HG03196 (cell line): Measurements from ENCODE around the gene HYAL3.
A peak's percentile ranks its signal among the peaks of the same experiment; 100 is the strongest.
"Not testable (repeated sequence)": the region's sequence is repeated elsewhere in the genome, so short reads cannot be mapped to it uniquely, and the experiment has no call there.

Experiments used
- ATAC-seq: cut with Tn5 transposase; IDR thresholded peaks from one replicate; pipeline ENCODE4 v1.9.1; 2021; ENCODE audit not compliant: unreplicated experiment

The HYAL3 gene

GRCh38 chr3:50271314-50271936 lies 27.8 kb downstream of the HYAL3 start:
- no peak for ATAC-seq

DNA sequence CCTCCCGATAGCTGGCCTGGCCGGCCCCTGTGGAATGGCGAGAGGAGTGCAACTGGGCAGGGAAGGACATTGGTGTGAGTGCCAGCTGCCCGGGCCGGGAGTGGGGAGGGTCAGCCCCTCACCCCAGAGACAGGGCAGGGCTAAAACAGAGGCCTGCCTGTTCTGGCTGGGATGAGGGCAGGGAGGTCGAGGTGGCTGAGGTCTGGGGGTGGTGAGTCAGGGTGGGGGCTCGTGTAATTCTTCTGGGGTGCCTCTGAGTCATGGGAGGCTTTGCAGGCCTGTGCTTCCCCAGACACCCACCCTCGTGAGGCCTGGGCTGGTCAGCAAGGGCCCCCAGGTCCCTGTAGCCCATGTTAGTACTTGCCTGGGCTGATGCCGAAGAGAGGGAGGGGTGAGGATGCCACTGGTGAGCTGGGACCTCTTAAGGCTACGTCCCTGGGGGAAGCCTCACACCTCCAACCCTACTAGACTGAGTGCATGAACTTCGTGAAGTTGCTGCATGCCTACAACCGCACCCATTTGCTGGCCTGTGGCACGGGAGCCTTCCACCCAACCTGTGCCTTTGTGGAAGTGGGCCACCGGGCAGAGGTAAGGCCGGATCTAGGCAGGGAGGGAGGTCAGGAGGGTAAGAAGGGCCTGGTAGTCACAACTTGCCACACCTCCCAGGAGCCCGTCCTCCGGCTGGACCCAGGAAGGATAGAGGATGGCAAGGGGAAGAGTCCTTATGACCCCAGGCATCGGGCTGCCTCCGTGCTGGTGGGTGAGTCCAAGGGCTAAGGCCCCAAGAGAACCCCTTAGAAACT lies 28.6 kb downstream of the HYAL3 start:
- ATAC-seq, result no peak

- no peak for ATAC-seq
Measured at GRCh38 chr3:50269977-50270413, 29.2 kb downstream of the HYAL3 start.

DNA sequence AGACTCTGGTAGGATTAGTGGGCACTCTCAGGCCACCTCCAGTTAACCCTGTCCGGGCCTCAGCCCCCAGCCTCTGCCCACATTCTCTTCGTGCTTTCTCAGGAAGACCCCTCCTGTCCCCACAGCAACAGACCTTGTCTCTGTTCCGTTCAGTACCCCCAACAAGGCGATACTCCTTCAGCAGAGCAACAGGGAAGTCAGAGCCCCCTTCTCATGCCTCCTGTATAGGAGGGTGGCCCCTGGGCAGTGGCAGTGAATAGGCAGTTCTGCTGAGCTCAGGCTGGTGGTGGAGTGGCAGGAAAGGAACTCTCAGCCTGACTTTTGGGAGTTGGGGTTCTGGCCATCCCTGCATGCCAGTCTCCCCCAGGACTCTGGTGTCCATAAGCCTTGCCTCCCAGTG lies 29.7 kb downstream of the HYAL3 start:
- no peak for ATAC-seq

DNA sequence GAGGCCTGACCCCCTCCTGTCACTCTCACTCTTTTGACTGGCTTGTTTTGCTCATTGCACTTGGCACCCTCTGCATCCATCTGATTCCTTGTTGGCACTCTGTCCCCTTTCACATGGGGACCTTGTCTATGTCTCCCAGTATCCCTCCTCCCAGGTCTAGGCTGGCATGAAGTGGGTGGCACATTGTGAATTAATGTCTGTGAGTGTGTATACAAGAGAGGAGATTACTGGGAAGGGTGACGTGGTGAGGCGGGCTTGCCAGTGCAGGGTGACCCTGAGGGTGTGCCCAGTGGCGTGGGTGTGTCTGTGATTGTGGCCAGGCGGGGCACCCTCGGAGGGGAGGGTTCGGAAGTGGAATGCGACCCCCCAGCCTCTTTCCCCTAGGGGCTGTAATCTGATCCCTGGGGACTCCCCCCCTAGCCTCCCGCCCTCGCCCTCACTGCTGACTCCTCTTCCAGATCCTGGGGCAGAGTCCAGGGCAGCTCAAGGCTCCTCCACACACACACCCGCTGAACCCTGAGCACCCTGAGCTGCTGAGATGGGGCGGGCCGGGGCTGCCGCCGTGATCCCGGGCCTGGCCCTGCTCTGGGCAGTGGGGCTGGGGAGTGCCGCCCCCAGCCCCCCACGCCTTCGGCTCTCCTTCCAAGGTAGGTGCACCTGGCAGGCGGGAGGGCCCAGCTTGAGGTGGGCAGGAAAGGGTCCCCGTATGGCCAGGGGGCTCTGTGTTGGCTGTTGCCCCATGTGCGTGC lies 30.3 kb downstream of the HYAL3 start, which contains the start of gene SEMA3B:
TSS of gene SEMA3B (plus strand) at position 445 of the 749 bp plus-strand sequence. CDS start at position 539, 94 bp downstream.
- ATAC-seq, result no peak

DNA sequence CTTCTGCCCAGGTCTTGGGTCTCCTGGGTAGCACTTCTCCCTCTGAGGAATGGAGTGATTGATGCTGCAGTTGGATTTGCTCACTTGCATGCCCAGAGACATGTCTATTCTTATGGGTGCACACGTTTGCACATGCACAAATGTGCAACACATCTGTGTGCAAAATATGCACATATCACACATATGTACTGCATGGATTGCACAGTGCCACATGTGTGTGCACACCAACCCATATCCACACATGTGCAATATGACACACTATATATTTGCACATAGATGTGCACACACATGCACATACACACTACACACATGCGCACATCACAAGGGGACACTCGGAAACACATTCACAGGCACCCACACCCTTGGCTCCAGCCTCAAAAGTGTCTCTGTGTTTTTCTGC lies 30.9 kb downstream of the HYAL3 start:
- no peak for ATAC-seq

DNA sequence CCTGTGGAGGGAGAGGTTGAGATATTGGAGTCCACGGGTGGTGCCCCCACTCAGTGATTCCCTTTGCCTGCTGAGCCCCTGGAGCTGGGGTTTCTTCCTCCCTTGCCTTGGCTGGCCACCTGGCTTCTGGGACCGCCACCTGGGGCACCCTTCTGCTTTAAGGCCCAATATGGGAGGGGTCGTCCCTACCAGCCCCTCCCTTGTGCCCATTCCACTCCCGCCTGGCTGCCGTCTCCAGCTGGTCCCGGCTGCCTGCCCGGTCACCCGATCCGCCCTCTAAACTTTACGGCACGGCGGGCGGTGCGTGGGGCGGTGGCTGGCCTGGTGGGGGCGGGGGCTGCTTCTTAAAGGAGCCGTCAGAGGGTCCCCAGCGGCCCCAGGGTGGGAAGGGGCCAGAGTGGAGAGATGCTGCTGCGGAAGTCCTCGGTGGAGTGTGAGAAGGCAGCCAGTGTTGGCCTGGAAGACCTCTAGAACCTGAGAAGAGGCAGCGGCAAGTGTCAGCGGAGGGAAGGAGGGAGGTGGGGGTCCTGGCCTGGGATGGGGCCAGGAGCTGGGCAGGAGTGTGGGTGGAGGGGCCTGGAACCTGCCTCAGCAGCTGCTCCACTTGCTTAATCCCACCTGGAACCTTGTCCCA lies 31.8 kb downstream of the HYAL3 start:
- ATAC-seq, result no peak

DNA sequence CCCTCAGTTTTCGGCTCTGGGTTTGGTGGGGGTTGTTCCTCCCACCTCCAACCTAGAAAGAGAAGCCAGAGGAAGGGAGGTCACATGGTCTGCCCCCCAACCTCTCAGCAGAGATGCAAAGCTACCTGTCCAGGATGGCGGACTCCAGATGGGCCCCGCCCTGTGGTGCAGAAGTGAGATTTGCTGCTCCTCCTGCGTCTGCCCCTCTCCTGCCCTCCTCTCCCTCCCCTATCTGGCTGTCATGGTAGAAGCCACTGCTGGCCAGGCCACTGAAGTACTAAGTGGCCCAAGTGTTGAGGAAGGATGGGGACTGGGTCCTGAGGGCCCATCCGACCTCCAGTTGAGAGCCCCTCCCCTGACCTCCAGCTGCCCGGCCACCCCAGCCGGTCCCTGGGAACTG lies 32.4 kb downstream of the HYAL3 start:
- ATAC-seq, result no peak

DNA sequence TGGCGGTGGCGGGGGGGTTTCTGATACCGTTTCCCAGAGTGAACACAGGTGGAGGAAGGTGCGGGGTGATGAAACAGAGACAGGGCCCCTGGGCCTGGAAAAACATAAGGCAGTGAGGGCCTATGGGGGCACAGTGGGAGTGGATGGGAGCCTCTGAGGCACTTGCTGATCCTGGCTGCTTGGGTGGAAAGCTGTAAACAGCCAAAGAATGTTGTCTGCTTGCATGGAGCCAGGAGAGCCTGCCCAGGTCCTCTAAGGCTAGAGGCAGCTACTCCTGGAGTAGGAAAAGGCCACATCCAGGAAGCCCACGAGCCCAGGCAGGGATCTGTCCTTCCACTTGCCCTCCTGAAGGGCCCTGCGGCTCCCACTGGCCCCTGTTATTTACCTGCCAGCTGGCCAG lies 33.2 kb downstream of the HYAL3 start:
- no peak for ATAC-seq

GRCh38 chr3:50265571-50265970 lies 33.6 kb downstream of the HYAL3 start:
- ATAC-seq, result no peak

GRCh38 chr3:50264964-50265485 lies 34.2 kb downstream of the HYAL3 start:
- no peak for ATAC-seq

DNA sequence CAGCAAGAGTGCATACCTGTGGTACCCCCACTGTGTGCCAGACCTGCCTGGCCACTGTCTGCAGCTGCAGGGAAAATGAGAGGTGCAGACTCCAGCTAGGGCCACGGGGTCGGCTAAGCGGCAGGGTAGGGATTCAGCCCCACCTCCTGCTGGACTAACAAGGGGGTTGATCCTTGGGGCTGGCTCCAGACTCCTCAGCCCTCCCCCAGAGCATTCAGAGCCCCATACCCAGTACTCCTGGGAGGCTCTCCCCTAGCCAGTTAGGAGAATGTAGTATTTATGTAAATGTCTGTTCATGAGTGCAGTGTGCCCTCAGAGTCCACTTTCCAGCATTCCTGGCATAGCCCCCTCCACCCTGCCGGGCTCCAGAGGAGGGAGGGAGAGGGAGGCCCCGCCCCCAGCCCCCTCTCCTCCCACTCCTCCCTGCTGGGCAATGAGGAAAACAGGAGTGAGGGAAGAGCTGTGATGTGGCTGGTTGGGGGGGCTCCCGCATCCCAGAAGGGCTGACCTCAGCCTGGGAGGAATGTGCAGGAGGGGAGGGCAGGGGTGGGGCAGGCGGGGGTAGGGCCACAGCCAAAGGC lies 34.7 kb downstream of the HYAL3 start:
- ATAC-seq, result no peak

DNA sequence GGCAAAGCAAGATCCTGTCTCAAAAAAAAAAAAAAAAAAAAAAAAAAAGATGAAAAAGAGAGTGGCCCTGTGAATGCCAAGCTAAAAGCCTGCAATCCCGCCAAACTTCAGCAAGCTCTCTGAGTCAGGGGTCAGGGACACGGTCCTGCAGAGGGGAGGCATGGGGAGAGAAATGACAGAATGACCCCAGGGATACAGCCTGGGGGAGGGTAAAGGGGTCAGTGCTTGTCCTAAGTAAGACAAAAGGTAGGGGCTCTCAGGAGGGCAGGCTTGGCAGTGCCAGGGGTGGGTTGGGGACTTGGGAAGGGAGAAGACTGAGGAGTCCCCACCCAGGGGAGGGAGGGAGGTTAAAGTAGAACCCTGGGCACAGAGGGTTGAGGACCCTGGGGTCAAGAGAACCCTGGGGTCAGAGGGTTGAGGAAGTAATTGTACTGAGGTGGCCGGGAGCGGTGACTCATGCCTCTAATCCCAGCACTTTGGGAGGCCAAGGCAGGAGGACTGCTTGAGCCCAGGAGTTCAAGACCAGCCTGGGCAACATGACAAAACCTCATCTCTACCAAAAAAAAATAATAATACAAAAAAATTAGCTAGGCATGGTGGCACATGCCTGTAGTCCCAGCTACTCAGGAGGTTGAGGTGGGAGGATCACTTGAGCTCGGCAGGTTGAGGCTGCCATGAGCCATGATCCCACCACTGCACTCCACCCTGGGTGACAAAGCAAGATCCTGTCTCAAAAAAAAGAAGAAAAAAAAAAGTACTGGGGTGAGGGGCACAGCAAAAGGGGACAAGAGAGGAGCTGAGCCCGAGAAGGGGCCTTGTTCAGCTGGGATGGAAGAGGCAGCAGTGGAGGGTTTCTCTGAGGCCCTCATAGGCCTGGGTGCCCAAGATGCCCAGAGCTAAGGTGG lies 35.5 kb downstream of the HYAL3 start:
- no peak for ATAC-seq

GRCh38 chr3:50262778-50263177 lies 36.4 kb downstream of the HYAL3 start:
- no peak for ATAC-seq

GRCh38 chr3:50262200-50262599 lies 37.0 kb downstream of the HYAL3 start:
- ATAC-seq, result not testable (repeated sequence)

- ATAC-seq, result no peak
Measured at GRCh38 chr3:50261505-50261904, 37.7 kb downstream of the HYAL3 start.

DNA sequence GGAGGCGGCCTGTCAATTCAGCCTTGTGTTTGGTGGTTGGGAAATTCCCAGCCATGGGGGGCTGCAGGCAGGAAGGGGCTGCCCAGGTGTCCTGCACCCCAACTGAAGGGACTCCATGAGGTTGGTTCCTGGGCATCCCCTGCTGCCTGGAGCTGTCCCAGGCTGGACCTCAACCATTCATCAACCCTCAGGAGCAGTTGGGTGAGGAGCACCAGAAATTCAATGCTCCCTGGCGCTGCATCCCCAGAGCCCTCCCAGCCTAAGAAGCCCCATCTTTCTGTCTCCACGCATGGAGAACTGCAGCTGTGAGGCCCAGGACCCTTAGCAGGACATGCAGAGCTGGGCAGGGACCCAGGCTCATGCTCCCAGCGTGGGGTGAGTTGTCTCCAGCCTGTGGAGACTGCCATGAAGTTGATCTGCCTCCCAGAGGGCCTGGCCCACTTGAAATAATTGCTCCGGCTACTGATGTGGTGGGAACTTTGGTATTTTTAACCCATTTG lies 38.2 kb downstream of the HYAL3 start:
- no peak for ATAC-seq

DNA sequence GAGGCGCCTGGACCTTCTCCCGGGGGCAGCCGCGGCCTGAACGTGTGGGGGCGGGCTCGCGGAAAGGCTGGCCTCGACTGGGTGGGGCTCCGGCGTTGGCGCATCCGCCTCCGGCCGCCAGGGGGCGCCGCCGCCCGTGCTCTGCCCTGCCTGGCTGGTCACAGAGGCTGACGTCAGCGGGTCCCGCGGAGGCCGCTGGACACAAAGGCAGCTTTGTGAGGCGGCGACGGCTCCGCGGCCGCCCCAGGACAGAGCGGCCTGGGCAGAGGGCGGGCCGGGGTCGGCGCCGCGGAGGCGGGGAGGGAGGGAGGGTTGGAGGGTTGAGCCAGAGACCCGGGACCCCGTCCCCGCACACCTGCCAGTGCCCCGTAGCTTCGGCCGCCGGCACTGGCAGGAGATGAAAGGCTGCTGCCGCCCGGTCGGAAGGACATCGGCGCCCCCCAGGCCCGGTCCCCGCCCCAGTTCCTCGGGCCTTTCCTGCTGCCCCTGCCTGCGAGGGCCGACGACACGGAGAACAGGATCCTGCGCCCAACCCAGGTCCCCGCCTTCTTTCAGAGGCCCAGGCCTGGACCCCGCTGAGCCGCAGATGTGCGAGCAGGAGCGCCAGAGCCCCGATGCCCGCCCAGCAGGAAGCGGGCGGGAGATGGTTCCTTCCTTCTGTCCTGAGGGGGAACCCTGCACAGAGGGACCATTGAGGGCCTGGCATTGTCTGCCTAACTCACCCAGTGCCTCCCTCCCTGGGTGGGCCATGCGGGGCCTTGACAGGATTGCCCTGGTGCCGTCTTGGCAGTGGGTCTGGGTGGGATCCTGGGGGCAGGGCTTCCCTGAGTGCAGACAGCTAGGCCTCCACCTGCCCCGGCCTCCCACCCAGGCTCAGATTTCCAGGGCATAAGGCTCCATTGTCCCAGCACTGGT lies 38.9 kb downstream of the HYAL3 start:
- peak; percentile 83 for ATAC-seq
